ENCODE results near the gene EIF4G3. TPM values are rescaled to one million over a fixed set of nuclear protein-coding genes. Genes with fewer than 3 reads are reported as not detected.

The EIF4G3 gene
- total RNA-seq, 1 experiment from 2014 or later = 39.9 TPM

DNA sequence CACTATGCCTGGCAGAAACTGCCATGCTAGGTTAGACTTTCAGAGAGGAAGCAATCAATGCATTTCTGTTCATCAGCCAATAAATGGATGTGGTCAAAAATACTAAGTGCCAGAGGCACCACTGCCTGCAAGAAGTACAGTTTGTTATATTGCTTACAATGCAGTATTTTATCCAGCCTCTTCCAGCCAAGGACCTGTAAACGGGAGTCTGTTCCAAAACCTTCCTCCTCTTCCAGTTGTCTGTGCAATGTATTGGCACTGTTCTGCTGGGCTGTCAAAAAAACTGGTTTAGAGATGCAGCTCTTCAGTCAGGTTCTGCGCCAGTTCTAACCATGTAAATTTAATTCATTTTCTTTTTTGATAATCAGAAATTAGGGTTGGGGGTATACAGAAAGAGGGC lies 175.7 kb downstream of the EIF4G3 start:
- CTCF ChIA-PET = interaction anchor here (0.6 kb wide), 1 partner anchor 136 kb away, joined by 4 read pairs; no protein-coding TSS in a partner anchor
- no peak for DNase-seq
- no TSS peak for BruUV-seq (replicated peaks)
- Mint-ChIP-seq H3K4me3 (ENCODE audit: low read depth, unreplicated experiment) (no peak overlapping the region), H3K27me3 (ENCODE audit: unreplicated experiment) (no peaks in the 10 kb centered on the region), H3K27ac (ENCODE audit: unreplicated experiment) (no peak overlapping the region), H3K9me3 (ENCODE audit: low read depth, unreplicated experiment) (no peaks in the 10 kb centered on the region), H3K4me1 (ENCODE audit: low read depth, unreplicated experiment) (no peaks in the 10 kb centered on the region), H3K36me3 (ENCODE audit: insufficient read depth, unreplicated experiment) (no peaks in the 10 kb centered on the region)
- TF ChIP-seq, protein P1, sequence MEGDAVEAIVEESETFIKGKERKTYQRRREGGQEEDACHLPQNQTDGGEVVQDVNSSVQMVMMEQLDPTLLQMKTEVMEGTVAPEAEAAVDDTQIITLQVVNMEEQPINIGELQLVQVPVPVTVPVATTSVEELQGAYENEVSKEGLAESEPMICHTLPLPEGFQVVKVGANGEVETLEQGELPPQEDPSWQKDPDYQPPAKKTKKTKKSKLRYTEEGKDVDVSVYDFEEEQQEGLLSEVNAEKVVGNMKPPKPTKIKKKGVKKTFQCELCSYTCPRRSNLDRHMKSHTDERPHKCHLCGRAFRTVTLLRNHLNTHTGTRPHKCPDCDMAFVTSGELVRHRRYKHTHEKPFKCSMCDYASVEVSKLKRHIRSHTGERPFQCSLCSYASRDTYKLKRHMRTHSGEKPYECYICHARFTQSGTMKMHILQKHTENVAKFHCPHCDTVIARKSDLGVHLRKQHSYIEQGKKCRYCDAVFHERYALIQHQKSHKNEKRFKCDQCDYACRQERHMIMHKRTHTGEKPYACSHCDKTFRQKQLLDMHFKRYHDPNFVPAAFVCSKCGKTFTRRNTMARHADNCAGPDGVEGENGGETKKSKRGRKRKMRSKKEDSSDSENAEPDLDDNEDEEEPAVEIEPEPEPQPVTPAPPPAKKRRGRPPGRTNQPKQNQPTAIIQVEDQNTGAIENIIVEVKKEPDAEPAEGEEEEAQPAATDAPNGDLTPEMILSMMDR (IDR thresholded peaks at IDR 0.05; ENCODE audit: unreplicated experiment) = no peak
- intact Hi-C loops (cut with micrococcal nuclease; ENCODE audit: unreplicated experiment) = no loop called here

DNA sequence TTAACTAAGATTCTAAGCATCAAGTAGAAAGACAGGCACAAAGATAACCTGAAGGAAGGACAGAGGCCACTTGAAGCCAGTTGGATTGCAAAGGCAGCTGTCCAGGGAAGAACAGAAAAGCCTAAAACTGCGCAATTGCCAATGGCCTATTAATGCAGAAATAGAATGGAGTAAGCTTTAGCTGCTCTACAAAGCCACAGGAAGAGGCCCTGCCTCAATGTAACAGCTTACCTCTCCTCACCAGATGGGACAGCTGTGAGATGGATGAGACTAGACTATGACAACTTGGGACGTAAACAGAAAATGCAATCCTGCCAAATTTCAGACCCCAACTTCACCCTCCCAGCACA lies 176.5 kb downstream of the EIF4G3 start:
- Mint-ChIP-seq H3K9me3 (ENCODE audit: low read depth, unreplicated experiment) (no peaks in the 10 kb centered on the region), H3K36me3 (ENCODE audit: insufficient read depth, unreplicated experiment) (no peaks in the 10 kb centered on the region), H3K27ac (ENCODE audit: unreplicated experiment) (no peak overlapping the region), H3K4me1 (ENCODE audit: low read depth, unreplicated experiment) (no peaks in the 10 kb centered on the region), H3K4me3 (ENCODE audit: low read depth, unreplicated experiment) (no peak overlapping the region), H3K27me3 (ENCODE audit: unreplicated experiment) (no peaks in the 10 kb centered on the region)
- no TSS peak for BruUV-seq (replicated peaks)
- DNase-seq = no peak
- TF ChIP-seq, protein P1 (IDR thresholded peaks at IDR 0.05; ENCODE audit: unreplicated experiment) = no peak
- intact Hi-C loops (cut with micrococcal nuclease; ENCODE audit: unreplicated experiment) = no loop called here
- CTCF ChIA-PET = no interaction called here

- intact Hi-C loops (cut with micrococcal nuclease; ENCODE audit: unreplicated experiment) = no loop called here
- no peaks in the 10 kb centered on the region for H3K9me3 Mint-ChIP-seq (ENCODE audit: low read depth, unreplicated experiment)
These were observed 177.0 kb downstream of the EIF4G3 start for GRCh38 chr1:20999525-21000244.

GRCh38 chr1:20998826-20999225 lies 177.9 kb downstream of the EIF4G3 start:
- TF ChIP-seq, protein P1 (IDR thresholded peaks at IDR 0.05; ENCODE audit: unreplicated experiment) = no peak
- CTCF ChIA-PET = no interaction called here
- DNase-seq = no peak
- Mint-ChIP-seq H3K4me1 (ENCODE audit: low read depth, unreplicated experiment) (no peaks in the 10 kb centered on the region), H3K4me3 (ENCODE audit: low read depth, unreplicated experiment) (no peak overlapping the region), H3K9me3 (ENCODE audit: low read depth, unreplicated experiment) (no peaks in the 10 kb centered on the region), H3K36me3 (ENCODE audit: insufficient read depth, unreplicated experiment) (no peaks in the 10 kb centered on the region), H3K27me3 (ENCODE audit: unreplicated experiment) (no peaks in the 10 kb centered on the region), H3K27ac (ENCODE audit: unreplicated experiment) (no peak overlapping the region)
- no TSS peak for BruUV-seq (replicated peaks)
- intact Hi-C loops (cut with micrococcal nuclease; ENCODE audit: unreplicated experiment) = no loop called here

More at GRCh38 chr1:20999525-21000244, 177.0 kb downstream of the EIF4G3 start:
- no TSS peak for BruUV-seq (replicated peaks)
- TF ChIP-seq, protein P1 (IDR thresholded peaks at IDR 0.05; ENCODE audit: unreplicated experiment) = no peak
- Mint-ChIP-seq H3K27ac (ENCODE audit: unreplicated experiment) (no peak overlapping the region), H3K4me3 (ENCODE audit: low read depth, unreplicated experiment) (no peak overlapping the region), H3K4me1 (ENCODE audit: low read depth, unreplicated experiment) (no peaks in the 10 kb centered on the region), H3K27me3 (ENCODE audit: unreplicated experiment) (no peaks in the 10 kb centered on the region), H3K36me3 (ENCODE audit: insufficient read depth, unreplicated experiment) (no peaks in the 10 kb centered on the region)
- DNase-seq = no peak
- CTCF ChIA-PET = no interaction called here
